ENCODE results near the gene ZCWPW1. TPM values are rescaled to one million over a fixed set of nuclear protein-coding genes. Genes with fewer than 3 reads are reported as not detected.

ZCWPW1 gene
- total and polyA plus RNA-seq, 2 of the 8 experiments (the other 6 are each of a cell fraction or from before 2014, with no cell fraction given) = 0.51 to 1.4 TPM

GRCh38 chr7:100433592-100434296, 5.2 kb upstream of the ZCWPW1 start:
- H2AK5ac ChIP-seq (ENCODE audit: low read depth, low read length) = no peak overlapping the region
- 83% methylated on average over 10 of the region's 10 CpGs; no CpG with 5 or more reads in 1 of the 2 experiments for WGBS, 2 experiments (ENCODE audit: extremely low coverage in 1 of 2, insufficient coverage in 1 of 2, insufficient read length in 1 of 2, insufficient replicate concordance in 2 of 2, low coverage in 1 of 2, low lambda C conversion rate in 2 of 2, missing lambda C conversion rate in 1 of 2)
- no peak overlapping the region for H3K56ac ChIP-seq (replicated peaks; ENCODE audit: insufficient read length, low read depth, low read length)
- no peak overlapping the region for H2BK120ac ChIP-seq (replicated peaks; ENCODE audit: low read depth, low read length)
- H2BK12ac ChIP-seq (ENCODE audit: low read depth, low read length) = 0 out of 2 replicates have a peak overlapping the region, but pooled peaks have one; percentile 17
- no peak overlapping the region for H3K14ac ChIP-seq (ENCODE audit: insufficient read length)
- peaks cover 2 to 44% (median 18%) of the 10 kb centered on the region in 4 experiments; a peak in 6 of 8 replicates for H3K36me3 ChIP-seq (ENCODE audit: control insufficient read depth in 2 of 4, insufficient read depth in 4 of 4, low read length in 3 of 4)
- H2AFZ ChIP-seq (ENCODE audit: low read length) = no peak overlapping the region
- FAIRE-seq (no peak), DNase-seq (ENCODE audit: low read depth in 1 of 2, low spot score in 2 of 2) (no peak)
- H3K23me2 ChIP-seq (ENCODE audit: low read depth, low read length) = peaks cover 5% of the 10 kb centered on the region; the same call in 1 of the 2 replicates
- no peak overlapping the region for H3K18ac ChIP-seq (ENCODE audit: extremely low read depth, low read length)
- H3K9me3 ChIP-seq (ENCODE audit: insufficient read depth in 2 of 2, low read depth in 1 of 2, low read length in 1 of 2) = no peaks in the 10 kb centered on the region
- no peak overlapping the region for H3K27ac ChIP-seq (ENCODE audit: low read depth, low read length)
- H3K27me3 ChIP-seq (replicated peaks in 1 of 4; ENCODE audit: control insufficient read depth in 3 of 4, extremely low read depth in 1 of 4, insufficient read depth in 3 of 4, low read length in 3 of 4) = no peaks in the 10 kb centered on the region
- CTCF ChIA-PET (ENCODE audit: partially characterized antibody) = interaction anchor here (1.3 to 2.7 kb wide), 4 partner anchors 11 to 36 kb away, joined by 3 to 9 read pairs (median 6); no protein-coding TSS in a partner anchor
- peaks cover 8% of the 10 kb centered on the region in 2 experiments for H4K20me1 ChIP-seq (replicated peaks in 1 of 2; ENCODE audit: control insufficient read depth in 1 of 2, insufficient read depth in 2 of 2, low read length in 2 of 2)
- peaks cover 2% of the 10 kb centered on the region for H3K79me1 ChIP-seq (ENCODE audit: low read depth, low read length)
- no peak overlapping the region; the same call in 1 of the 2 replicates for H2BK5ac ChIP-seq (ENCODE audit: low read depth, low read length)
- H4K91ac ChIP-seq (replicated peaks; ENCODE audit: insufficient read length, low read length) = no peak overlapping the region
- no peak overlapping the region for H3K23ac ChIP-seq (ENCODE audit: insufficient read length)
- no peak overlapping the region for H2BK15ac ChIP-seq (ENCODE audit: low read length)
- no peak overlapping the region for H4K8ac ChIP-seq (ENCODE audit: extremely low read depth, insufficient read depth, low read length)
- peak overlapping the region in 1 of 2 experiments; percentile 97; a peak in 2 of 4 replicates for H3K4me2 ChIP-seq (ENCODE audit: insufficient read depth in 1 of 2, low read depth in 2 of 2, low read length in 2 of 2)
- H3K79me2 ChIP-seq (ENCODE audit: control insufficient read depth in 1 of 2, insufficient read depth in 2 of 2, low read length in 2 of 2) = peaks cover 0 to 49% of the 10 kb centered on the region in 2 experiments; a peak in 3 of 4 replicates
- H4K5ac ChIP-seq (ENCODE audit: insufficient read length, low read depth, low read length) = no peak overlapping the region
- no peak overlapping the region for H3K4me3 ChIP-seq (ENCODE audit: extremely low read depth in 1 of 4, insufficient read depth in 2 of 4, low read depth in 3 of 4, low read length in 4 of 4)
- no peak overlapping the region for H2BK20ac ChIP-seq (ENCODE audit: low read length)
- no peak overlapping the region; a peak in 1 of 7 replicates for H3K9ac ChIP-seq (replicated peaks in 1 of 4; ENCODE audit: extremely low read depth in 1 of 4, low read depth in 3 of 4, low read length in 3 of 4)
- H3K4me1 ChIP-seq (replicated peaks in 1 of 4; ENCODE audit: control insufficient read depth in 3 of 4, insufficient read depth in 4 of 4, low read length in 3 of 4) = peaks cover 4 to 17% (median 10%) of the 10 kb centered on the region in 4 experiments
- no peak overlapping the region for H3K4ac ChIP-seq (replicated peaks; ENCODE audit: insufficient read length, low read depth, low read length)
- TF ChIP-seq NRF1 (IDR thresholded peaks at IDR 0.05; ENCODE audit: low read depth, low read length) (no peak), SAP30 (IDR thresholded peaks at IDR 0.05; ENCODE audit: insufficient read depth, insufficient replicate concordance, low read length) (no peak), POLR2AphosphoS5 (IDR thresholded peaks at IDR 0.05; ENCODE audit: low read depth, low read length) (peak; percentile 27; the same call in 1 of the 2 replicates), CHD2 (IDR thresholded peaks at IDR 0.05; ENCODE audit: low read length) (no peak)
- POLR2A ChIA-PET (ENCODE audit: partially characterized antibody) = interaction anchor here (0.9 to 5.2 kb wide), 8 partner anchors 9 to 170 kb away, joined by 3 to 55 read pairs (median 3); partner anchors contain the start of gene FBXO24
